GM23248 (cell line): ENCODE measurements around the gene AADAT.

ENCODE experiments used
- EZH2 ChIP-seq: fragments of 200-600 bp; sonication (generic); IDR thresholded peaks from 2 replicates; pipeline ENCODE4 v1.6.1; 2018; ENCODE audit warnings: antibody characterized with exemption, mild to moderate bottlenecking; ENCODE audit not compliant: insufficient read depth, poor library complexity, severe bottlenecking
- EZH2phosphoT487 ChIP-seq: fragments of 200-600 bp; sonication (generic); IDR thresholded peaks from 2 replicates; pipeline ENCODE4 v1.6.1; 2018; ENCODE audit warnings: antibody characterized with exemption, moderate library complexity, mild to moderate bottlenecking, low read depth; ENCODE audit not compliant: insufficient read depth

GRCh38 chr4:170110285-170110672, 20.5 kb upstream of the AADAT start:
- TF ChIP-seq EZH2 (no peak), EZH2phosphoT487 (no peak)
